HG02571 (cell line): ENCODE results near the gene CREB5.
"Not testable (repeated sequence)": the region's sequence is repeated elsewhere in the genome, so short reads cannot be mapped to it uniquely, and the experiment has no call there.

Experiments used
- ATAC-seq: cut with Tn5 transposase; IDR thresholded peaks from one replicate; pipeline ENCODE4 v1.9.1; 2021; ENCODE audit warnings: mild to moderate bottlenecking, moderate library complexity; ENCODE audit not compliant: unreplicated experiment

Gene CREB5

GRCh38 chr7:28411876-28412662, at the start of gene CREB5:
CREB5 (plus strand) TSS chr7:28412518; CDS start chr7:28412915, 397 bp downstream.
- ATAC-seq, result no peak

GRCh38 chr7:28362812-28363211, 49.5 kb upstream of the CREB5 start:
- no peak for ATAC-seq

GRCh38 chr7:28364082-28364481, 48.2 kb upstream of the CREB5 start:
- no peak for ATAC-seq

- no peak for ATAC-seq
Observed at GRCh38 chr7:28369523-28369922, 42.8 kb upstream of the CREB5 start.

- ATAC-seq, result no peak
Observed at GRCh38 chr7:28371846-28372245, 40.5 kb upstream of the CREB5 start.

GRCh38 chr7:28373990-28374389, 38.3 kb upstream of the CREB5 start:
- ATAC-seq, result no peak

GRCh38 chr7:28375729-28376128, 36.6 kb upstream of the CREB5 start:
- ATAC-seq, result no peak

GRCh38 chr7:28376634-28377033, 35.7 kb upstream of the CREB5 start:
- ATAC-seq, result no peak

GRCh38 chr7:28378574-28379149, 33.7 kb upstream of the CREB5 start:
- no peak for ATAC-seq

- ATAC-seq, result no peak
Observed at GRCh38 chr7:28381466-28381865, 30.9 kb upstream of the CREB5 start.

- ATAC-seq, result no peak
Observed at GRCh38 chr7:28382144-28382543, 30.2 kb upstream of the CREB5 start.

GRCh38 chr7:28383975-28384374, 28.3 kb upstream of the CREB5 start:
- no peak for ATAC-seq

GRCh38 chr7:28389504-28390395, 22.6 kb upstream of the CREB5 start:
- ATAC-seq, result no peak

- ATAC-seq, result no peak
Observed at GRCh38 chr7:28390426-28390825, 21.9 kb upstream of the CREB5 start.

- no peak for ATAC-seq
Observed at GRCh38 chr7:28392289-28392688, 20.0 kb upstream of the CREB5 start.

- no peak for ATAC-seq
Observed at GRCh38 chr7:28395404-28395803, 16.9 kb upstream of the CREB5 start.

- no peak for ATAC-seq
Observed at GRCh38 chr7:28395831-28396230, 16.5 kb upstream of the CREB5 start.

- ATAC-seq, result no peak
Observed at GRCh38 chr7:28397141-28397540, 15.2 kb upstream of the CREB5 start.

GRCh38 chr7:28400838-28401360, 11.4 kb upstream of the CREB5 start:
- no peak for ATAC-seq

GRCh38 chr7:28401567-28401966, 10.8 kb upstream of the CREB5 start:
- ATAC-seq, result not testable (repeated sequence)

GRCh38 chr7:28405662-28406061, 6.7 kb upstream of the CREB5 start:
- ATAC-seq, result no peak
